ENCODE results near the gene ABCB9. TPM values are rescaled to one million over a fixed set of nuclear protein-coding genes. Genes with fewer than 3 reads are reported as not detected.

ABCB9 gene
- total and polyA plus RNA-seq, 2 donors (not counting 1 experiment from before 2014, with no cell fraction given): 2.1 to 3.7 TPM

DNA sequence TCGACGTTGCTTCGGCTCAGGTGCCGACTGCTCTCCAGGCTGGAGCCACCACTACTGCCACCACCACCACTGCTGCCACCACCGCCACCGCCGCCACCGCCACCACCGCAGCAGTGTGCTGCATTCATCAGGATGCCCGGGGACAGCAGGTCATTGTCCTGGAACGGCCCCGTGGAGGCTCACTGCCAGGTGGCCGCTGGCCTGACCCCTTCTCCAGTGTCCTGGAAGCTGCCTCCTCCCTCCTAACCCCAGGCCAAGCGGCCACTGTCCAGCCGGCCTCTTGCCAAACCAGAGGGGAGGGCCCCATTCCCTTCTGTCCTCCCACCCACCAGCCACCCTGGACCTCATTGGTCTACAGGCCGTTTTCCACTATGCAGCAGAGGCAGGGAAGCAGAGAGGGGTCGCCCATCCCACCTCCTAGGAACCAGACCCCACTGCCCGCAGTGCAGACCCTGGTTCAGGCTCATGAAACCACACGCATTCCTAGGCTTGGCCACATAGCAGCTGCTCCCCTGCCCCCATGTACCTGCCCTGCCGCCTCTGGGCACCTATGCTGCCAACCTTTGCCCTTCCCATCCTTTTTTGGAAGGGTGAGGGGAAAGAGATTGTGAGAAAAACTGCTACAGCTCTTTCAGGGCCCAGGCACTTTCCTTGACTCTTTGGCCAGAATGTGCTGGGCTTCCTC lies 29.4 kb upstream of the ABCB9 start:
- H3K4me1 ChIP-seq (ENCODE audit: control insufficient read depth in 2 of 2, insufficient read depth in 2 of 2, low read length in 2 of 2): no peaks in the 10 kb centered on the region
- ATAC-seq (ENCODE audit: low read depth): no peak
- H2AFZ ChIP-seq (ENCODE audit: insufficient read depth, low read depth, low read length, poor library complexity, severe bottlenecking): no peak overlapping the region
- H3K9me3 ChIP-seq (ENCODE audit: control extremely low read depth in 1 of 3, control insufficient read depth in 2 of 3, insufficient read depth in 1 of 3, low read length in 2 of 3): no peaks in the 10 kb centered on the region
- no peak overlapping the region for H3K27ac ChIP-seq (ENCODE audit: low read length in 2 of 2)
- peaks cover 0 to 5% of the 10 kb centered on the region in 2 experiments for H3K36me3 ChIP-seq (replicated peaks in 1 of 2; ENCODE audit: control extremely low read depth in 1 of 2, control insufficient read depth in 1 of 2, extremely low read depth in 1 of 2, insufficient read depth in 2 of 2, low read length in 1 of 2)
- Mint-ChIP-seq H3K27me3 (no peaks in the 10 kb centered on the region), H3K9me3 (ENCODE audit: insufficient read depth) (no peaks in the 10 kb centered on the region), H3K27ac (no peak overlapping the region), H3K4me3 (no peak overlapping the region), H3K4me1 (peaks cover 2% of the 10 kb centered on the region)
- H3K4me3 ChIP-seq (ENCODE audit: control extremely low read depth in 1 of 5, extremely low read depth in 1 of 5, insufficient read depth in 1 of 5, low read depth in 2 of 5, low read length in 4 of 5): no peak overlapping the region
- H3K79me2 ChIP-seq (ENCODE audit: control insufficient read depth, insufficient read depth, low read length): no peaks in the 10 kb centered on the region
- H3K4me2 ChIP-seq (replicated peaks; ENCODE audit: low read depth, low read length, poor library complexity, severe bottlenecking): no peak overlapping the region
- H3K9ac ChIP-seq (ENCODE audit: low read length): no peak overlapping the region
- no peak for TF ChIP-seq EZH2 (IDR thresholded peaks at IDR 0.05; ENCODE audit: borderline replicate concordance, insufficient read depth, low read depth, low read length, poor library complexity, severe bottlenecking)
- TF ChIP-seq, protein P1, sequence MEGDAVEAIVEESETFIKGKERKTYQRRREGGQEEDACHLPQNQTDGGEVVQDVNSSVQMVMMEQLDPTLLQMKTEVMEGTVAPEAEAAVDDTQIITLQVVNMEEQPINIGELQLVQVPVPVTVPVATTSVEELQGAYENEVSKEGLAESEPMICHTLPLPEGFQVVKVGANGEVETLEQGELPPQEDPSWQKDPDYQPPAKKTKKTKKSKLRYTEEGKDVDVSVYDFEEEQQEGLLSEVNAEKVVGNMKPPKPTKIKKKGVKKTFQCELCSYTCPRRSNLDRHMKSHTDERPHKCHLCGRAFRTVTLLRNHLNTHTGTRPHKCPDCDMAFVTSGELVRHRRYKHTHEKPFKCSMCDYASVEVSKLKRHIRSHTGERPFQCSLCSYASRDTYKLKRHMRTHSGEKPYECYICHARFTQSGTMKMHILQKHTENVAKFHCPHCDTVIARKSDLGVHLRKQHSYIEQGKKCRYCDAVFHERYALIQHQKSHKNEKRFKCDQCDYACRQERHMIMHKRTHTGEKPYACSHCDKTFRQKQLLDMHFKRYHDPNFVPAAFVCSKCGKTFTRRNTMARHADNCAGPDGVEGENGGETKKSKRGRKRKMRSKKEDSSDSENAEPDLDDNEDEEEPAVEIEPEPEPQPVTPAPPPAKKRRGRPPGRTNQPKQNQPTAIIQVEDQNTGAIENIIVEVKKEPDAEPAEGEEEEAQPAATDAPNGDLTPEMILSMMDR (IDR thresholded peaks at IDR 0.05): no peak
- DNase-seq: no peak
- intact Hi-C loops (cut with micrococcal nuclease): no loop called here
- ChIA-PET POLR2A (no interaction called here), CTCF (no interaction called here)
- H4K20me1 ChIP-seq (ENCODE audit: control insufficient read depth, insufficient read depth, low read length, poor library complexity, severe bottlenecking): no peaks in the 10 kb centered on the region
- H3K27me3 ChIP-seq (replicated peaks in 1 of 4; ENCODE audit: control extremely low read depth in 1 of 4, control insufficient read depth in 3 of 4, insufficient read depth in 4 of 4, low read length in 3 of 4): no peaks in the 10 kb centered on the region
- WGBS (ENCODE audit: insufficient coverage): 93% methylated on average over 13 of the region's 20 CpGs

DNA sequence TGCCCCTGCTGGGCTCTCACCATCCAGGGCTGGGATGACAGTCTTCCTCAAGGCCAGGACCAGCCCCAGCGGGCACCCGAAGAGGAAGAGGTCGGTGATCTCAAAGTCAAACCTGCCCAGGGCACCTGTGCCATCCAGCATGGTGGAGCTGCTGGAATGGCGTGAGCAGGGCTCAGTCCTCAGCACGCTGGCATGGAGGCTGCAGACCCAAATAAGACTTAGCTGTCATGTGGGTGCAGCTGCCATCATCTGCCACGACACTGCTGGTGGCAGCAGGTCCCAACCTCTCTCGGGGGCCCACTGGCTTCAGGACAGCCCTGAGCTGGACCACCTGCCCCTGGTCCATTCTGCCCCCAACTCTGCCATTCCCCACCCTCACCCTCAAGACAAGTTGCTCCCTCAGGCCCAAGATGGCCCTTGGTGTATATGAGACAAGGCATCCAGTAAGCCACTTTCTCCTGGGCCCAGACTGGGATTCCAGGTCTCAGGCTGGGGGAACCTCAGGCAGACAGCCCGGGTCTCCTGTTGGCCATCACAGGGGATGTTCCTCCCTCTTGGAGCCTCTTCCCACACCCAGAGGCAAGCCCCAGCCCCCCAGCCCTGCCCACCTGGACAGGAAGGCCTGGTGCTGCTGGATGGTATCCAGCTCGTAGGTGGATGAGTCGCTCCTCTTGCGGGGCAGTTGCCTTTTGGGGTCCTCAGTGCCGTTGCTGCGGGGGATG lies 28.7 kb upstream of the ABCB9 start:
- Histone ChIP-seq H3K4me3 (ENCODE audit: control extremely low read depth in 1 of 5, extremely low read depth in 1 of 5, insufficient read depth in 1 of 5, low read depth in 2 of 5, low read length in 4 of 5) (no peak overlapping the region), H3K27me3 (replicated peaks in 1 of 4; ENCODE audit: control extremely low read depth in 1 of 4, control insufficient read depth in 3 of 4, insufficient read depth in 4 of 4, low read length in 3 of 4) (no peaks in the 10 kb centered on the region), H3K36me3 (replicated peaks in 1 of 2; ENCODE audit: control extremely low read depth in 1 of 2, control insufficient read depth in 1 of 2, extremely low read depth in 1 of 2, insufficient read depth in 2 of 2, low read length in 1 of 2) (peaks cover 0 to 2% of the 10 kb centered on the region in 2 experiments), H3K79me2 (ENCODE audit: control insufficient read depth, insufficient read depth, low read length) (no peaks in the 10 kb centered on the region), H4K20me1 (ENCODE audit: control insufficient read depth, insufficient read depth, low read length, poor library complexity, severe bottlenecking) (no peaks in the 10 kb centered on the region), H3K9me3 (ENCODE audit: control extremely low read depth in 1 of 3, control insufficient read depth in 2 of 3, insufficient read depth in 1 of 3, low read length in 2 of 3) (no peaks in the 10 kb centered on the region), H3K27ac (ENCODE audit: low read length in 2 of 2) (no peak overlapping the region), H3K9ac (ENCODE audit: low read length) (no peak overlapping the region), H2AFZ (ENCODE audit: insufficient read depth, low read depth, low read length, poor library complexity, severe bottlenecking) (no peak overlapping the region), H3K4me2 (replicated peaks; ENCODE audit: low read depth, low read length, poor library complexity, severe bottlenecking) (no peak overlapping the region), H3K4me1 (ENCODE audit: control insufficient read depth in 2 of 2, insufficient read depth in 2 of 2, low read length in 2 of 2) (no peaks in the 10 kb centered on the region)
- Mint-ChIP-seq H3K9me3 (ENCODE audit: insufficient read depth) (no peaks in the 10 kb centered on the region), H3K27ac (no peak overlapping the region), H3K4me3 (no peak overlapping the region), H3K27me3 (no peaks in the 10 kb centered on the region), H3K4me1 (peaks cover 2% of the 10 kb centered on the region)
- intact Hi-C loops (cut with micrococcal nuclease): no loop called here
- no peak for TF ChIP-seq EZH2 (IDR thresholded peaks at IDR 0.05; ENCODE audit: borderline replicate concordance, insufficient read depth, low read depth, low read length, poor library complexity, severe bottlenecking)
- TF ChIP-seq, protein P1 (IDR thresholded peaks at IDR 0.05): no peak
- ChIA-PET CTCF (no interaction called here), POLR2A (no interaction called here)
- no peak for ATAC-seq (ENCODE audit: low read depth)
- no peak for DNase-seq
- WGBS (ENCODE audit: insufficient coverage): 97% methylated on average over 10 of the region's 13 CpGs

Measured in B cell (primary cell).